Trophoblast cell (in vitro differentiated cells and primary cell): ENCODE data around the gene KRTAP10-12.

ENCODE experiments used
- DNase-seq, 2 donors: peaks; one replicate each; pipeline ENCODE4 v3.0.0-alpha.2; 2016
- H2AFZ ChIP-seq: 2 replicates; pipeline ENCODE4 v1.6.1; 2013; ENCODE audit warnings: low read length, moderate library complexity, mild to moderate bottlenecking; ENCODE audit not compliant: insufficient read depth, poor library complexity
- H2AK5ac ChIP-seq: 2 replicates; pipeline ENCODE4 v1.6.1; 2013; ENCODE audit warnings: mild to moderate bottlenecking, low read length
- H2BK120ac ChIP-seq: 2 replicates; pipeline ENCODE4 v1.6.1; 2013; ENCODE audit warnings: low read length, mild to moderate bottlenecking, moderate library complexity; ENCODE audit not compliant: insufficient read depth, poor library complexity
- H2BK12ac ChIP-seq: 2 replicates; pipeline ENCODE4 v1.6.1; 2013; ENCODE audit warnings: mild to moderate bottlenecking, low read length, moderate library complexity
- H2BK5ac ChIP-seq: 2 replicates; pipeline ENCODE4 v1.6.1; 2013; ENCODE audit warnings: low read length, low read depth, moderate library complexity, mild to moderate bottlenecking; ENCODE audit not compliant: poor library complexity
- H3K14ac ChIP-seq: 2 replicates; pipeline ENCODE4 v1.6.1; 2013; ENCODE audit warnings: mild to moderate bottlenecking, low read length
- H3K18ac ChIP-seq: 2 replicates; pipeline ENCODE4 v1.6.1; 2013; ENCODE audit warnings: mild to moderate bottlenecking, low read length
- H3K23ac ChIP-seq: 2 replicates; pipeline ENCODE4 v1.6.1; 2013; ENCODE audit warnings: low read length
- H3K27ac ChIP-seq: 2 replicates; pipeline ENCODE4 v1.5.1; 2013; ENCODE audit warnings: low read depth, mild to moderate bottlenecking, inconsistent platforms, low read length, moderate library complexity
- H3K27me3 ChIP-seq: 2 replicates; pipeline ENCODE4 v1.6.1; 2013; ENCODE audit warnings: inconsistent platforms, mild to moderate bottlenecking, low read length, moderate library complexity; ENCODE audit not compliant: insufficient read depth
- H3K36me3 ChIP-seq, 2 experiments: 1 replicate in 1 of 2; 2 replicates in 1 of 2; pipeline ENCODE4 v1.6.1; 2013; ENCODE audit warnings: low read length in 2 of 2, mild to moderate bottlenecking in 2 of 2, moderate library complexity in 1 of 2; ENCODE audit not compliant: insufficient read depth in 2 of 2, control insufficient read depth in 1 of 2
- H3K4ac ChIP-seq: 2 replicates; pipeline ENCODE4 v1.6.1; 2013; ENCODE audit warnings: low read depth, mild to moderate bottlenecking, low read length, moderate library complexity
- H3K4me1 ChIP-seq, 2 experiments: 1 replicate in 1 of 2; 2 replicates in 1 of 2; pipeline ENCODE4 v1.6.1; 2013; ENCODE audit warnings: low read length in 2 of 2, mild to moderate bottlenecking in 2 of 2, moderate library complexity in 1 of 2; ENCODE audit not compliant: insufficient read depth in 2 of 2, control insufficient read depth in 1 of 2
- H3K4me2 ChIP-seq: 2 replicates; pipeline ENCODE4 v1.6.1; 2013; ENCODE audit warnings: inconsistent platforms, mild to moderate bottlenecking, low read length, moderate library complexity
- H3K4me3 ChIP-seq: 2 replicates; pipeline ENCODE4 v1.5.1; 2013; ENCODE audit warnings: mild to moderate bottlenecking, low read depth, low read length, inconsistent platforms
- H3K79me1 ChIP-seq: one replicate; pipeline ENCODE4 v1.6.1; 2013; ENCODE audit warnings: low read length
- H3K79me2 ChIP-seq: 2 replicates; pipeline ENCODE4 v1.6.1; 2013; ENCODE audit warnings: low read length, mild to moderate bottlenecking; ENCODE audit not compliant: control insufficient read depth, insufficient read depth, poor library complexity
- H3K9ac ChIP-seq: 2 replicates; pipeline ENCODE4 v1.6.1; 2013; ENCODE audit warnings: mild to moderate bottlenecking, low read length
- H3K9me3 ChIP-seq: 2 replicates; pipeline ENCODE4 v1.6.1; 2013; ENCODE audit warnings: low read depth, mild to moderate bottlenecking, control low read depth, inconsistent platforms, low read length; ENCODE audit not compliant: insufficient read depth
- H4K12ac ChIP-seq: 2 replicates; pipeline ENCODE4 v1.6.1; 2013; ENCODE audit warnings: low read depth, mild to moderate bottlenecking, low read length, moderate library complexity
- H4K8ac ChIP-seq: 2 replicates; pipeline ENCODE4 v1.6.1; 2013; ENCODE audit warnings: low read depth, mild to moderate bottlenecking, low read length, moderate library complexity
- H4K91ac ChIP-seq: one replicate; pipeline ENCODE4 v1.6.1; 2013; ENCODE audit warnings: low read depth, mild to moderate bottlenecking, low read length, moderate library complexity
- WGBS: extraction: QIAGEN DNeasy Blood & Tissue Kit; methylation state at CpG from one replicate; pipeline ENCODE4 v1.1.7; 2013; ENCODE audit warnings: missing lambda C conversion rate; ENCODE audit not compliant: insufficient read length, insufficient coverage; ENCODE audit errors: extremely low coverage; 5-methylcytosine and 5-hydroxymethylcytosine counted together

KRTAP10-12 gene

GRCh38 chr21:44667612-44668011 is 29.4 kb upstream of the KRTAP10-12 start:
- no CpG with 5 or more reads among the region's 1 CpG for WGBS
- Histone ChIP-seq H3K9me3 (peaks cover 19% of the 10 kb centered on the region), H2AFZ (no peak overlapping the region), H3K18ac (no peak overlapping the region), H3K4me1 (no peaks in the 10 kb centered on the region), H3K23ac (no peak overlapping the region), H4K12ac (no peak overlapping the region), H3K14ac (no peak overlapping the region), H3K79me1 (no peaks in the 10 kb centered on the region), H3K4me3 (no peak overlapping the region), H3K9ac (no peak overlapping the region), H2AK5ac (no peak overlapping the region), H4K91ac (no peak overlapping the region), H3K4me2 (no peak overlapping the region), H3K27ac (no peak overlapping the region), H3K27me3 (no peaks in the 10 kb centered on the region), H2BK5ac (no peak overlapping the region), H2BK12ac (no peak overlapping the region), H4K8ac (no peak overlapping the region), H3K79me2 (peaks cover 2% of the 10 kb centered on the region), H3K36me3 (no peaks in the 10 kb centered on the region), H3K4ac (no peak overlapping the region), H2BK120ac (no peak overlapping the region)
- DNase-seq, result no peak

- H3K79me1 ChIP-seq, result no peaks in the 10 kb centered on the region
- H3K79me2 ChIP-seq, result peaks cover 2% of the 10 kb centered on the region
- H3K4me2 ChIP-seq, result no peak overlapping the region
- no peak overlapping the region for H3K23ac ChIP-seq
- no peaks in the 10 kb centered on the region for H3K36me3 ChIP-seq
- no CpG with 5 or more reads among the region's 3 CpGs for WGBS
- peak overlapping the region; percentile 37 for H3K9ac ChIP-seq
- no peaks in the 10 kb centered on the region for H3K27me3 ChIP-seq
- peaks cover 19% of the 10 kb centered on the region for H3K9me3 ChIP-seq
- H2AK5ac ChIP-seq, result no peak overlapping the region
- H2BK12ac ChIP-seq, result no peak overlapping the region
- no peak overlapping the region for H3K4ac ChIP-seq
- H2BK120ac ChIP-seq, result no peak overlapping the region
- H3K14ac ChIP-seq, result no peak overlapping the region
- no peak overlapping the region for H4K8ac ChIP-seq
- H3K18ac ChIP-seq, result no peak overlapping the region
- no peak overlapping the region for H4K12ac ChIP-seq
- no peak for DNase-seq
- no peak overlapping the region for H2AFZ ChIP-seq
- no peak overlapping the region for H3K27ac ChIP-seq
- H3K4me3 ChIP-seq, result no peak overlapping the region
- H2BK5ac ChIP-seq, result no peak overlapping the region
- H3K4me1 ChIP-seq, result no peaks in the 10 kb centered on the region
- H4K91ac ChIP-seq, result no peak overlapping the region
These were observed 26.1 kb upstream of the KRTAP10-12 start for GRCh38 chr21:44670642-44671432.

GRCh38 chr21:44671911-44672310 is 25.1 kb upstream of the KRTAP10-12 start:
- no peak overlapping the region for H3K18ac ChIP-seq
- H3K23ac ChIP-seq, result no peak overlapping the region
- H3K27me3 ChIP-seq, result no peaks in the 10 kb centered on the region
- no peak overlapping the region for H4K12ac ChIP-seq
- no peaks in the 10 kb centered on the region for H3K79me1 ChIP-seq
- DNase-seq, result no peak
- no peak overlapping the region for H2AFZ ChIP-seq
- H3K14ac ChIP-seq, result no peak overlapping the region
- H2AK5ac ChIP-seq, result no peak overlapping the region
- H3K9ac ChIP-seq, result no peak overlapping the region
- no peak overlapping the region for H2BK120ac ChIP-seq
- H4K8ac ChIP-seq, result no peak overlapping the region
- no peak overlapping the region for H4K91ac ChIP-seq
- no peak overlapping the region for H3K27ac ChIP-seq
- no peaks in the 10 kb centered on the region for H3K79me2 ChIP-seq
- H3K4me2 ChIP-seq, result no peak overlapping the region
- H3K4me3 ChIP-seq, result no peak overlapping the region
- no CpG with 5 or more reads among the region's 1 CpG for WGBS
- peaks cover 15% of the 10 kb centered on the region for H3K9me3 ChIP-seq
- no peak overlapping the region for H3K4ac ChIP-seq
- no peaks in the 10 kb centered on the region for H3K4me1 ChIP-seq
- H2BK5ac ChIP-seq, result no peak overlapping the region
- H2BK12ac ChIP-seq, result no peak overlapping the region
- no peaks in the 10 kb centered on the region for H3K36me3 ChIP-seq

- H4K12ac ChIP-seq, result no peak overlapping the region
- no peaks in the 10 kb centered on the region for H3K27me3 ChIP-seq
- no peak overlapping the region for H2AK5ac ChIP-seq
- no peak overlapping the region for H3K27ac ChIP-seq
- no CpG with 5 or more reads among the region's 13 CpGs for WGBS
- no peak overlapping the region for H3K9ac ChIP-seq
- no peaks in the 10 kb centered on the region for H3K4me1 ChIP-seq
- no peaks in the 10 kb centered on the region for H3K79me1 ChIP-seq
- H3K4ac ChIP-seq, result no peak overlapping the region
- H3K4me3 ChIP-seq, result no peak overlapping the region
- H2BK120ac ChIP-seq, result no peak overlapping the region
- no peak overlapping the region for H4K91ac ChIP-seq
- DNase-seq, result no peak
- no peak overlapping the region for H3K23ac ChIP-seq
- no peak overlapping the region for H3K14ac ChIP-seq
- H3K79me2 ChIP-seq, result no peaks in the 10 kb centered on the region
- no peak overlapping the region for H4K8ac ChIP-seq
- H3K4me2 ChIP-seq, result no peak overlapping the region
- H3K9me3 ChIP-seq, result no peaks in the 10 kb centered on the region
- H2BK12ac ChIP-seq, result no peak overlapping the region
- no peak overlapping the region for H2BK5ac ChIP-seq
- no peak overlapping the region for H3K18ac ChIP-seq
- no peaks in the 10 kb centered on the region for H3K36me3 ChIP-seq
- no peak overlapping the region for H2AFZ ChIP-seq
These were observed 19.1 kb upstream of the KRTAP10-12 start for GRCh38 chr21:44677881-44678280.
